K562 (cell line): Measurements from ENCODE around the gene TP73. TPM values are rescaled to one million over a fixed set of nuclear protein-coding genes. Genes with fewer than 3 reads are reported as not detected.

ENCODE experiments used
- DMBX1 ChIP-seq: fragments of 250-450 bp; sonication (Bioruptor Pico); IDR thresholded peaks from 2 replicates; pipeline ENCODE4 v1.8.0; 2022; ENCODE audit warnings: inconsistent platforms, mild to moderate bottlenecking, moderate library complexity, borderline replicate concordance
- E2F6 ChIP-seq, 2 experiments: IDR thresholded peaks; 2 replicates each; pipeline ENCODE4 v1.6.1; 2011; ENCODE audit warnings: borderline replicate concordance in 1 of 2, control low read depth in 1 of 2, low read depth in 1 of 2, low read length in 1 of 2, mild to moderate bottlenecking in 1 of 2, mixed read lengths in 1 of 2, moderate library complexity in 1 of 2; ENCODE audit not compliant: insufficient read depth in 1 of 2, insufficient read length in 1 of 2, poor library complexity in 1 of 2, severe bottlenecking in 1 of 2; ENCODE audit errors: extremely low read depth in 1 of 2
- HIVEP1 ChIP-seq: fragments of 250-450 bp; sonication (Bioruptor Pico); IDR thresholded peaks from 2 replicates; pipeline ENCODE4 v1.4.0; 2020; ENCODE audit warnings: mild to moderate bottlenecking
- KLF10 ChIP-seq: fragments of 250-450 bp; sonication (Bioruptor Pico); IDR thresholded peaks from 2 replicates; pipeline ENCODE4 v1.6.1; 2021; ENCODE audit warnings: matching md5 sums
- MGA ChIP-seq: fragments of 450-650 bp; IDR thresholded peaks from 2 replicates; pipeline ENCODE4 v1.6.1; 2016; ENCODE audit warnings: mild to moderate bottlenecking, moderate library complexity
- TAF15 ChIP-seq: fragments of 200-400 bp; formaldehyde crosslinking; IDR thresholded peaks from 2 replicates; pipeline ENCODE4 v1.6.1; 2017; ENCODE audit warnings: mild to moderate bottlenecking, low read depth, low read length, moderate library complexity
- polyA plus RNA-seq, 8 experiments: library from polyadenylated mRNA; depleted of rRNA in 4 of 8; stranded (reverse) in 5 of 8; unstranded in 3 of 8; fragments of >200 nt; fragmentation: Nextera tagmentation in 2 of 8; fragmentation: Illumina TruSeq in 1 of 8; extraction: Ambion mirVana in 2 of 8; extraction: Trizol in 1 of 8; gene quantifications; 2 replicates each; pipeline versions ENCODE4 v1.2.1 to v1.2.3, GENCODE V29; 2011 to 2014; ENCODE audit warnings: inconsistent platforms in 1 of 8, missing spikeins in 1 of 8
- total RNA-seq, 7 experiments: library from RNA; depleted of rRNA in 6 of 7; stranded (reverse); fragments of >200 nt in 6 of 7; fragmentation: Illumina TruSeq in 2 of 7; extraction: Trizol in 2 of 7; gene quantifications; 2 replicates each; pipeline versions ENCODE4 v1.2.1 to v1.2.3, GENCODE V29; 2011 to 2021; ENCODE audit warnings: low replicate concordance in 1 of 7
- TF ChIP-seq, protein P1 (sequence below), 3 experiments: fragments of 200-800 bp in 1 of 3; sonication (Bioruptor generic) in 1 of 3; sonication (generic) in 1 of 3; formaldehyde crosslinking in 1 of 3; IDR thresholded peaks; 2 replicates each; pipeline versions ENCODE4 v1.6.1 to v1.8.0; 2016 to 2022; ENCODE audit warnings: mild to moderate bottlenecking in 2 of 3, missing compliant biosample characterization in 2 of 3, missing genetic modification characterization in 2 of 3, missing genetic modification reagents in 1 of 3
- TF ChIP-seq, protein P2 (sequence below): conservative IDR thresholded peaks from 2 replicates; pipeline ENCODE4 v1.6.1; 2011; ENCODE audit warnings: low read depth, mild to moderate bottlenecking, low read length; ENCODE audit not compliant: control insufficient read depth

TP73 gene
- total and polyA plus RNA-seq, 9 of the 15 experiments (the other 6 are each of a cell fraction or from before 2014, with no cell fraction given) = 0.07 to 1.6 (median 0.40) TPM; not detected in 2

- TF ChIP-seq MGA (peak; percentile 25; the same call in 1 of the 2 replicates), E2F6 (IDR thresholded peaks at IDR 0.05; ENCODE audit: borderline replicate concordance in 1 of 2, extremely low read depth in 1 of 2, insufficient read depth in 1 of 2, insufficient read length in 1 of 2, low read depth in 1 of 2, low read length in 1 of 2, poor library complexity in 1 of 2, severe bottlenecking in 1 of 2) (peak in 1 of 2 experiments; percentile 7), TAF15 (no peak), DMBX1 (no peak), KLF10 (no peak), HIVEP1 (CRISPR knock-in tag) (no peak)
- TF ChIP-seq, protein P1, sequence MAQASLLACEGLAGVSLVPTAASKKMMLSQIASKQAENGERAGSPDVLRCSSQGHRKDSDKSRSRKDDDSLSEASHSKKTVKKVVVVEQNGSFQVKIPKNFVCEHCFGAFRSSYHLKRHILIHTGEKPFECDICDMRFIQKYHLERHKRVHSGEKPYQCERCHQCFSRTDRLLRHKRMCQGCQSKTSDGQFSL (CRISPR knock-in tag; IDR thresholded peaks at IDR 0.05) = no peak
- TF ChIP-seq, protein P1 (tag; IDR thresholded peaks at IDR 0.05) = no peak
- TF ChIP-seq, protein P2, sequence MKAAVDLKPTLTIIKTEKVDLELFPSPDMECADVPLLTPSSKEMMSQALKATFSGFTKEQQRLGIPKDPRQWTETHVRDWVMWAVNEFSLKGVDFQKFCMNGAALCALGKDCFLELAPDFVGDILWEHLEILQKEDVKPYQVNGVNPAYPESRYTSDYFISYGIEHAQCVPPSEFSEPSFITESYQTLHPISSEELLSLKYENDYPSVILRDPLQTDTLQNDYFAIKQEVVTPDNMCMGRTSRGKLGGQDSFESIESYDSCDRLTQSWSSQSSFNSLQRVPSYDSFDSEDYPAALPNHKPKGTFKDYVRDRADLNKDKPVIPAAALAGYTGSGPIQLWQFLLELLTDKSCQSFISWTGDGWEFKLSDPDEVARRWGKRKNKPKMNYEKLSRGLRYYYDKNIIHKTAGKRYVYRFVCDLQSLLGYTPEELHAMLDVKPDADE = no peak
These were observed 94.7 kb downstream of the TP73 start (continued) for GRCh38 chr1:3746830-3747521.
